Mesothelial cell of epicardium (in vitro differentiated cells): ENCODE measurements around the gene BEST2. TPM values are rescaled to one million over a fixed set of nuclear protein-coding genes. Genes with fewer than 3 reads are reported as not detected.

Experiments used
- DNase-seq, 2 experiments: peaks; one replicate each; pipeline ENCODE4 v3.0.0; 2021; ENCODE audit warnings: low spot score in 2 of 2; ENCODE audit not compliant: unreplicated experiment in 2 of 2
- H3K27ac Mint-ChIP-seq: 2 replicates; pipeline ENCODE4 v1.8.0; 2021; ENCODE audit warnings: mixed read lengths
- H3K27me3 Mint-ChIP-seq: 2 replicates; pipeline ENCODE4 v1.8.0; 2021; ENCODE audit warnings: low read depth, mixed read lengths
- H3K36me3 Mint-ChIP-seq: 2 replicates; pipeline ENCODE4 v1.8.0; 2021; ENCODE audit warnings: mixed read lengths
- H3K4me1 Mint-ChIP-seq: 2 replicates; pipeline ENCODE4 v1.8.0; 2021; ENCODE audit warnings: mixed read lengths
- H3K4me3 Mint-ChIP-seq: 2 replicates; pipeline ENCODE4 v1.8.0; 2021; ENCODE audit warnings: mild to moderate bottlenecking, moderate library complexity, mixed read lengths
- H3K9me3 Mint-ChIP-seq: 2 replicates; pipeline ENCODE4 v1.8.0; 2021; ENCODE audit warnings: mixed read lengths
- total RNA-seq: library from RNA; stranded (reverse); gene quantifications from 3 replicates; pipeline ENCODE4 v1.2.1, GENCODE V29; 2021
- TF ChIP-seq, protein P1 (sequence below): fragments of 200-600 bp; sonication (generic); IDR thresholded peaks from one replicate; pipeline ENCODE4 v1.5.0; 2021; ENCODE audit warnings: antibody characterized with exemption; ENCODE audit not compliant: unreplicated experiment

Gene BEST2
- total RNA-seq, 1 donor from 2014 or later = not detected

- no peaks in the 10 kb centered on the region for H3K36me3 Mint-ChIP-seq
- TF ChIP-seq, protein P1, sequence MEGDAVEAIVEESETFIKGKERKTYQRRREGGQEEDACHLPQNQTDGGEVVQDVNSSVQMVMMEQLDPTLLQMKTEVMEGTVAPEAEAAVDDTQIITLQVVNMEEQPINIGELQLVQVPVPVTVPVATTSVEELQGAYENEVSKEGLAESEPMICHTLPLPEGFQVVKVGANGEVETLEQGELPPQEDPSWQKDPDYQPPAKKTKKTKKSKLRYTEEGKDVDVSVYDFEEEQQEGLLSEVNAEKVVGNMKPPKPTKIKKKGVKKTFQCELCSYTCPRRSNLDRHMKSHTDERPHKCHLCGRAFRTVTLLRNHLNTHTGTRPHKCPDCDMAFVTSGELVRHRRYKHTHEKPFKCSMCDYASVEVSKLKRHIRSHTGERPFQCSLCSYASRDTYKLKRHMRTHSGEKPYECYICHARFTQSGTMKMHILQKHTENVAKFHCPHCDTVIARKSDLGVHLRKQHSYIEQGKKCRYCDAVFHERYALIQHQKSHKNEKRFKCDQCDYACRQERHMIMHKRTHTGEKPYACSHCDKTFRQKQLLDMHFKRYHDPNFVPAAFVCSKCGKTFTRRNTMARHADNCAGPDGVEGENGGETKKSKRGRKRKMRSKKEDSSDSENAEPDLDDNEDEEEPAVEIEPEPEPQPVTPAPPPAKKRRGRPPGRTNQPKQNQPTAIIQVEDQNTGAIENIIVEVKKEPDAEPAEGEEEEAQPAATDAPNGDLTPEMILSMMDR = no peak
- DNase-seq = peak; percentile 95 to 98
- peak overlapping the region; percentile 93 for H3K4me3 Mint-ChIP-seq
- H3K4me1 Mint-ChIP-seq = peaks cover 33% of the 10 kb centered on the region
- peak overlapping the region; percentile 98 for H3K27ac Mint-ChIP-seq
- H3K27me3 Mint-ChIP-seq = no peaks in the 10 kb centered on the region
- H3K9me3 Mint-ChIP-seq = no peaks in the 10 kb centered on the region
These were observed 38.5 kb downstream of the BEST2 start for GRCh38 chr19:12789904-12790619.

- Mint-ChIP-seq H3K4me1 (peaks cover 33% of the 10 kb centered on the region), H3K27ac (peak overlapping the region; percentile 98), H3K36me3 (no peaks in the 10 kb centered on the region), H3K9me3 (no peaks in the 10 kb centered on the region), H3K4me3 (peak overlapping the region; percentile 93), H3K27me3 (no peaks in the 10 kb centered on the region)
- DNase-seq = no peak
- TF ChIP-seq, protein P1 = no peak
These were observed 39.2 kb downstream of the BEST2 start for GRCh38 chr19:12790628-12791344.

DNA sequence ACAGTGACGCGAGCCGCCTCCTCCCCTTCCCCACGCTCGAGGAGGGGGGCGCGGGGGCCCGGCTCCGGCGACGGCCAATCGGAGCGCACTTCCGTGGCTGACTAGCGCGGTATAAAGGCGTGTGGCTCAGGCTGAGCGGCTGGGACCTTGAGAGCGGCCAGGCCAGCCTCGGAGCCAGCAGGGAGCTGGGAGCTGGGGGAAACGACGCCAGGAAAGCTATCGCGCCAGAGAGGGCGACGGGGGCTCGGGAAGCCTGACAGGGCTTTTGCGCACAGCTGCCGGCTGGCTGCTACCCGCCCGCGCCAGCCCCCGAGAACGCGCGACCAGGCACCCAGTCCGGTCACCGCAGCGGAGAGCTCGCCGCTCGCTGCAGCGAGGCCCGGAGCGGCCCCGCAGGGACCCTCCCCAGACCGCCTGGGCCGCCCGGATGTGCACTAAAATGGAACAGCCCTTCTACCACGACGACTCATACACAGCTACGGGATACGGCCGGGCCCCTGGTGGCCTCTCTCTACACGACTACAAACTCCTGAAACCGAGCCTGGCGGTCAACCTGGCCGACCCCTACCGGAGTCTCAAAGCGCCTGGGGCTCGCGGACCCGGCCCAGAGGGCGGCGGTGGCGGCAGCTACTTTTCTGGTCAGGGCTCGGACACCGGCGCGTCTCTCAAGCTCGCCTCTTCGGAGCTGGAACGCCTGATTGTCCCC lies 39.9 kb downstream of the BEST2 start, which contains the start of gene JUNB:
Gene JUNB (plus strand): TSS at position 142 of the 706 bp plus-strand sequence. CDS start 286 bp downstream, at position 428.
- H3K4me1 Mint-ChIP-seq = peaks cover 39% of the 10 kb centered on the region
- peak; percentile 89 to 95 for DNase-seq

GRCh38 chr19:12792051-12792852 lies 40.7 kb downstream of the BEST2 start:
- Mint-ChIP-seq H3K9me3 (no peaks in the 10 kb centered on the region), H3K27ac (peak overlapping the region; percentile 99), H3K4me3 (peak overlapping the region; percentile 93), H3K36me3 (peaks cover 2% of the 10 kb centered on the region), H3K27me3 (no peaks in the 10 kb centered on the region), H3K4me1 (peaks cover 41% of the 10 kb centered on the region)
- DNase-seq = peak in 1 of 2 experiments; percentile 57
- TF ChIP-seq, protein P1 = no peak

More for the DNA sequence above, 39.9 kb downstream of the BEST2 start, which contains the start of gene JUNB:
- Mint-ChIP-seq H3K27ac (peak within 1 kb of the TSS; percentile 98), H3K27me3 (no peaks in the 10 kb centered on the region), H3K36me3 (peaks cover under 1% of the 10 kb centered on the region), H3K4me3 (peak within 1 kb of the TSS; percentile 93), H3K9me3 (no peaks in the 10 kb centered on the region)
- TF ChIP-seq, protein P1 = no peak

DNA sequence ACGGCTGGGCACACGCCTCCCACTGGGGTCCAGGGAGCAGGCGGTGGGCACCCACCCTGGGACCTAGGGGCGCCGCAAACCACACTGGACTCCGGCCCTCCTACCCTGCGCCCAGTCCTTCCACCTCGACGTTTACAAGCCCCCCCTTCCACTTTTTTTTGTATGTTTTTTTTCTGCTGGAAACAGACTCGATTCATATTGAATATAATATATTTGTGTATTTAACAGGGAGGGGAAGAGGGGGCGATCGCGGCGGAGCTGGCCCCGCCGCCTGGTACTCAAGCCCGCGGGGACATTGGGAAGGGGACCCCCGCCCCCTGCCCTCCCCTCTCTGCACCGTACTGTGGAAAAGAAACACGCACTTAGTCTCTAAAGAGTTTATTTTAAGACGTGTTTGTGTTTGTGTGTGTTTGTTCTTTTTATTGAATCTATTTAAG lies 41.3 kb downstream of the BEST2 start:
- Mint-ChIP-seq H3K4me3 (peak overlapping the region; percentile 93), H3K27ac (peak overlapping the region; percentile 99), H3K27me3 (no peaks in the 10 kb centered on the region), H3K36me3 (peaks cover 2% of the 10 kb centered on the region), H3K9me3 (no peaks in the 10 kb centered on the region), H3K4me1 (peaks cover 40% of the 10 kb centered on the region)
- no peak for DNase-seq
- TF ChIP-seq, protein P1 = no peak
